Measurements from ENCODE around the gene IL17RE.

IL17RE gene

GRCh38 chr3:9903238-9903624 lies 583 bp downstream of the IL17RE start:
- no peak for DNase-seq (ENCODE audit: low read depth in 2 of 2)

- DNase-seq (ENCODE audit: low read depth in 2 of 2) = no peak
Observed at GRCh38 chr3:9903904-9904303, 1.3 kb downstream of the IL17RE start.

- no peak for DNase-seq (ENCODE audit: low read depth in 2 of 2)
Observed at GRCh38 chr3:9906480-9906879, 3.8 kb downstream of the IL17RE start.

GRCh38 chr3:9908286-9908685 lies 5.6 kb downstream of the IL17RE start:
- no peak for DNase-seq (ENCODE audit: low read depth in 2 of 2)

GRCh38 chr3:9909221-9910013 lies 6.8 kb downstream of the IL17RE start:
- DNase-seq (ENCODE audit: low read depth in 2 of 2) = no peak

DNA sequence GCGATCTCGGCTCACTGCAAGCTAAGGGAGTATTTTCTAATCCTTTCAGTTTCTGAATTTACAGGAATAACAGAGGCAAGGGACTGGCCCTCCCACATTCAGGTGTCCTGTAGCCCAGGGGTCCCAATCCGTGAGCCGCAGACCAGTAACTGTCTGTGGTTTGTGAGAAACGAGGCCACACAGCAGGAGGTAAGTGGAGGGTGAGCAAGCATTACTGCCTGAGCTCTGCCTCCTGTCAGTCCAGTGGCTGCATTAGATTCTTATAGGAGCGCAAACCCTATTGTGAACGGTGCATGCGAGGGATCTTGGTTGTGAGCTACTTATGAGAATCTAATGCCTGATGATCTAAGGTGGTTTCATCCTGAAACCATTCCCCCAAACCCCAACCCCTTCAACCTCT lies 9.2 kb downstream of the IL17RE start:
- no peak for DNase-seq (ENCODE audit: low read depth in 2 of 2)

DNA sequence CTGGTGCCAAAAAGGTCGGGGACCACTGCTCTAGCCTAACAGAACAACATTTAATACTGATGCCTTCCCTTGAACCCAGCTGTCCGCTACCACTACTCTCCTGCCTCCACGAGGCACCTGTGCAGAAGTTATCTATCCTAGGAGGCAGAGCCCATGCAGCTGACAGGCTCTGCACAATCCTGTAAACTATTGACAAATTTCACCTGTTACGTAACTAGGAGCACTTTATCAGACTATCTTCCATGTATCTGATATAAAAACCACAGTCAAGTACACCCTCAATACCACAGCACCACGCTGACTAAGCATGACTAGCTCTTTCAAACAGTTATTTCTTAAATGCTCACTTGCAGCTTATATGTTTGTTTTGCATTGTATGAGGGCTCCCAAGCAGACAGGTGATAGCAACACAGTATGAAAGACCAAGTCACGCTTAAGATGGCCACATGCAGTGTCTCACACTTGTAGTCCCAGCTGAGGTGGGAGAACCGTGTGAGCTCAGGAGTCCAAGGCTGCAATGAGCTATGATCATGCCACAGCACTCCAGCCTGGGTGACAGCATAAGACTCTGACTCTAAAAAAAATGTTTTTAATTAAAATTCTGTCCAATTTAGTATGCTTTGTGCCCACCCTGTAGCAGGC lies 9.8 kb downstream of the IL17RE start:
- DNase-seq (ENCODE audit: low read depth in 2 of 2) = no peak

DNA sequence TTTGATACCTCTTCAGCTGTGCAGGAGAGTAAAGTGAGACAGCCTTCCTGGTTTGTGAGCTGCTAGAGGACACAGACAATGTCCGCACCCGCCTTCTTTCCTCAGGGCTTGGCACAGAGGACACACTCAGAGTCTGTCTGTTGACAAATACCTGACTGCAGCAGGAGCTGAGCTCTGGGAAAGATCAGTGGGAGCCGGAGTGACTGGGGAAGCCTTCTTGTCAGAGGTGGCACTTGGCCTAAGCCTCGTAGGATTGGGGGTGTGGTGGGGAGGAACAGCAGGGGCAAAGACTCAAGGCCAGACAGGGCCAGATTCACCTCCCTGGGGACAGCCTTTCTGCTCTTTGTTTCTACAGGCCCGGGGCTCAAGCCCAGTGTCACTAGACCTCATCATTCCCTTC lies 11.0 kb downstream of the IL17RE start:
- DNase-seq (ENCODE audit: low read depth in 2 of 2) = no peak

DNA sequence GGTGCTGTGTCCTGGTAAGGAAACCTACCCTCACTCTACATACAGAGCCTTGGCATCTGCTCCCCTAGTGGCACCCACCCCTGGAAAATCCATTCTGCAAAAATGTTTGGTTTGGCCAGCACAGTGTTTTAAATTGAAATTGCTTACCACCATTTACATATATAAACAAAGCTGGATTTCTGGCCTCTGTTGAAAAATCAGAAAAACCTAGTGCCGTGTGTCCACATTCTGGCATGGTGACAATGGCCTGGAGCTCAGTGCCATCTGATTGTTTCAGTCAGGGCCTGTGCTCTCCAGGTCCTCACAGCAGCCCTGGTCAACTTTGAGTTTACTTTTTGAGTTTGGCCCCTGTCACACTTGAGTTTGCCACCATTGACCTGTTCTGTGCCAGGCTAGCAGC lies 11.4 kb downstream of the IL17RE start:
- DNase-seq (ENCODE audit: low read depth in 2 of 2) = no peak

DNA sequence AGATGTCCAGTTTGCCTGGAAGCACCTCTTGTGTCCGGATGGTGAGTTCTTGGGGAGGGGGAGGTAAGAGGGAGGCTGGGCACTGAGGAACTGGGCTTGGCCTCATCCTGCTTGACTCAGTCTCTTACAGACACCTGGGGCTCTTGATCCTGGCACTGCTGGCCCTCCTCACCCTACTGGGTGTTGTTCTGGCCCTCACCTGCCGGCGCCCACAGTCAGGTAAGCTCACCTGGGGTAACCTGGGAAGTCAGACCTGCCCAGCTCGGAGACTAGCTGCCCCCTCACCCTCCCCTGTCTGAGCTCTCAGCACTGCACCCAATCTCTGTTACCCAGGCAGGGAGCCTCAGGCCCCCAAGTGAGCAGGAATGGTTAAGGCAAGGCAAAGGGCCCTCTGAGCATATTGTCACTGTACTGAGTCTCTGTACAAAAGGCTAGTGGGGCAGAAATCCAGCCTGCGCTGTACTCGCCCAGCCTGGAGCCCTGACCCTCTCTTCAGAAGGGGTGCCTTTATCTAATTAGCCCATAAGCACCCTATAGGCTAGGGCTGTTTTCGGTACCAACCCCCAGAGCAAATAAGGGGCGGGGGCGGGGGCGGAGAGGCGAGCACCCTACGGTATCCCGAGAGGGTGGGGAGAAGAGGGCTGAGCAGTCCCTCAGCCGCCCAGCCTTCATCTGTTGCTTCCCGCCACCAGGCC lies 12.1 kb downstream of the IL17RE start:
- DNase-seq (ENCODE audit: low read depth in 2 of 2) = no peak

GRCh38 chr3:9915254-9916141 lies 12.8 kb downstream of the IL17RE start:
- DNase-seq (ENCODE audit: low read depth in 2 of 2) = peak in 1 of 2 donors; percentile 27

DNA sequence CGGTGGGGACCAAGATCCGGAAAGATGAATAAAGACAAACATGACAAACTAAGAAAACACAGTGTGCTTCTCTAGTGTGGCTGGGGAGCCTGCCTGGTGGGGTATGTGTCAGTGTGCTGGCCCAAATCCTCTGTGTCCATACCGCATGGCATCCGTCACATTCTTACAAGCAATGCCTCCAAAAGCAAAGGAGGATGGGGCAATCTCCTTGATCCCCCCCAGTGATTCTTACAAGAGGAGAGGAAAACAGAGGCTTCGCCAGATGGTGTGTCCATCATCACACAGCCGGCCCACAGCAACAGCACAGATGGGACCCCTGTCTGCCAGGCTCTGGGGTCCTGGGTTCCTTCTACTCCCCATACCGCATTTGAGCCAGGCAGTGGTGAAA lies 13.7 kb downstream of the IL17RE start:
- no peak for DNase-seq (ENCODE audit: low read depth in 2 of 2)

GRCh38 chr3:9916734-9917680 lies 14.4 kb downstream of the IL17RE start, which contains the start of gene IL17RC:
Gene IL17RC, plus strand, starts transcription at chr3:9917098. Its CDS starts 218 bp downstream, at chr3:9917316.
- DNase-seq (ENCODE audit: low read depth in 2 of 2) = peak in 1 of 2 donors; percentile 46

DNA sequence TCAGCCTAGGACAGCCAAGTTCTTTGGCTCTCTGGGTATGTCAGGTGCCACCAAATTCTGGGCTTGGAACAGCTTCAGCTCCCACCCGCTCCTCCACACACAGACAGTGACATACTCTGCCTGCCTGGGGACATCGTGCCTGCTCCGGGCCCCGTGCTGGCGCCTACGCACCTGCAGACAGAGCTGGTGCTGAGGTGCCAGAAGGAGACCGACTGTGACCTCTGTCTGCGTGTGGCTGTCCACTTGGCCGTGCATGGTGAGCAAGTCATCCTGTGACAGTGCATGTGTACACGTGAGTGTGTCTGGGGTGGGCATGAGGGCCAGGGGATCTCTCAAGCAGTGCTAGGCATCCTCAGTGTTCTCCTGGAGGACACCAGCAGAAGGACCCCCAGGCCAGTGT lies 15.2 kb downstream of the IL17RE start:
- no peak for DNase-seq (ENCODE audit: low read depth in 2 of 2)

GRCh38 chr3:9918261-9919038 lies 15.8 kb downstream of the IL17RE start:
- DNase-seq (ENCODE audit: low read depth in 2 of 2) = no peak

- DNase-seq (ENCODE audit: low read depth in 2 of 2) = no peak
Observed at GRCh38 chr3:9928158-9928557, 25.5 kb downstream of the IL17RE start.

DNA sequence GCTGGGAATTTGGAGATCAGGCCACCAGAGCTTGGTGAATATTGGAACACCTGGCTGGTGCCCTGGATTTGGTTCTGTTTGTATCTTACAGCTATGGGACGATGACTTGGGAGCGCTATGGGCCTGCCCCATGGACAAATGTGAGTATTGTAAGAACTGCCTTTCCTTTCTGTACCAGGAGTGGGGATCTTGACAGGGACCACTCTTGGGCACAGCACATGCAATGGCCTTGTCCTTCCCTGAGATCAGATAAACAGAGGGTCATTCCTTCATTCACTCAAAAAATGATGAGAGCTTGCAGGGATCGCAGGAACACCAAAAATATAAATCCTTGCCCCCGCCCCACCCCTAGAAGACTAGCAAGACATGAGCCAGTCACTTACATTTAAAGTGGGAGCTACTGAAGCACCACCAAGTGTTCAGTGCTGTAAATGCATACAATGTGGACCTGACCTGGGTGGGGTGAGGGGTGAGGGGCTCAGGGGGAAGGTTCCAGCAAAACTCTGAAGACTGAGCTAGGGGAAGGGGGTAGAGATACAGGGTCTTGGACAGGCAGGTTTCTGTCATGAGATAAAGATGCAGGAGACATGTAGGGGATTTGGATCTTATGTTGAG lies 28.3 kb downstream of the IL17RE start:
- DNase-seq (ENCODE audit: low read depth in 2 of 2) = no peak

- DNase-seq (ENCODE audit: low read depth in 2 of 2) = no peak
Observed at GRCh38 chr3:9932535-9932842, 29.8 kb downstream of the IL17RE start.

GRCh38 chr3:9932843-9933560 lies 30.4 kb downstream of the IL17RE start:
- DNase-seq (ENCODE audit: low read depth in 2 of 2) = peak; percentile 82 to 89

Data from stimulated activated CD4-positive, alpha-beta T cell treated with anti-CD3 and anti-CD28 coated beads, Interleukin-15, amount 100 ng/mL, for 48 hours (primary cell).